IMR-90 (cell line): ENCODE data around the gene FGF19. TPM values are rescaled to one million over a fixed set of nuclear protein-coding genes. Genes with fewer than 3 reads are reported as not detected.
A peak's percentile ranks its signal among the peaks of the same experiment; 100 is the strongest.

Experiments
- ATAC-seq: fragments of 200-7000 bp; cut with Tn5 transposase; 2 replicates; pipeline ENCODE4 v1.9.1; 2020; ENCODE audit warnings: low read depth, mild to moderate bottlenecking, moderate library complexity
- BruUV-seq: library from RNA; stranded (reverse); fragments of 400-500 nt; replicated peaks from 2 replicates; lab custom pipeline; 2021; lab: Mats Ljungman, UMichigan
- CTCF ChIA-PET: fragments of 300-600 bp; formaldehyde crosslinking; extraction: SDS; loops from one replicate; lab custom pipeline; 2021; ENCODE audit warnings: antibody characterized with exemption; lab: Yijun Ruan, JAX
- POLR2A ChIA-PET: fragments of 300-600 bp; sonication (Branson Sonifier 250); formaldehyde crosslinking; loops from one replicate; lab custom pipeline; 2022; ENCODE audit warnings: antibody characterized with exemption; ENCODE audit not compliant: unreplicated experiment; lab: Charles Lee
- DNase-seq: peaks from one replicate; pipeline ENCODE4 v3.0.0; 2013
- H2AFZ ChIP-seq: replicated peaks from 2 replicates; pipeline ENCODE3; 2013; ENCODE audit warnings: low read length, mild to moderate bottlenecking; ENCODE audit not compliant: poor library complexity
- H2AK5ac ChIP-seq: 2 replicates; pipeline ENCODE4 v1.6.1; 2013; ENCODE audit warnings: low read depth, low read length, inconsistent platforms
- H2AK9ac ChIP-seq: replicated peaks from 2 replicates; pipeline ENCODE3; 2013; ENCODE audit warnings: mild to moderate bottlenecking, low read depth, low read length, moderate library complexity; ENCODE audit not compliant: poor library complexity
- H2BK120ac ChIP-seq: 2 replicates; pipeline ENCODE4 v1.6.1; 2013; ENCODE audit warnings: low read depth, low read length, inconsistent platforms
- H2BK15ac ChIP-seq: 3 replicates; pipeline ENCODE4 v1.6.1; 2013; ENCODE audit warnings: low read depth, low read length, inconsistent platforms
- H2BK20ac ChIP-seq: 2 replicates; pipeline ENCODE4 v1.6.1; 2013; ENCODE audit warnings: low read depth, mild to moderate bottlenecking, inconsistent platforms, low read length, moderate library complexity
- H2BK5ac ChIP-seq: 2 replicates; pipeline ENCODE4 v1.6.1; 2013; ENCODE audit warnings: mild to moderate bottlenecking, low read depth, low read length, inconsistent platforms; ENCODE audit not compliant: poor library complexity, severe bottlenecking
- H3K14ac ChIP-seq: replicated peaks from 2 replicates; pipeline ENCODE4 v1.6.1; 2013; ENCODE audit warnings: low read depth, low read length, inconsistent platforms
- H3K18ac ChIP-seq: 2 replicates; pipeline ENCODE4 v1.6.1; 2013; ENCODE audit warnings: low read depth, low read length, control low read depth
- H3K23ac ChIP-seq: 2 replicates; pipeline ENCODE4 v1.6.1; 2013; ENCODE audit warnings: low read depth, low read length, inconsistent platforms
- H3K27ac ChIP-seq: 2 replicates; pipeline ENCODE4 v1.5.1; 2013; ENCODE audit warnings: mild to moderate bottlenecking, control low read depth, low read length; ENCODE audit not compliant: insufficient read depth
- H3K27me3 ChIP-seq: 2 replicates; pipeline ENCODE4 v1.6.1; 2013; ENCODE audit warnings: low read length; ENCODE audit not compliant: control insufficient read depth, insufficient read depth
- H3K36me3 ChIP-seq: 2 replicates; pipeline ENCODE4 v1.6.1; 2013; ENCODE audit warnings: low read length, mixed read lengths; ENCODE audit not compliant: control insufficient read depth, insufficient read depth
- H3K4ac ChIP-seq: 2 replicates; pipeline ENCODE4 v1.6.1; 2013; ENCODE audit warnings: low read depth, low read length, inconsistent platforms
- H3K4me1 ChIP-seq: 2 replicates; pipeline ENCODE4 v1.6.1; 2013; ENCODE audit warnings: low read length, mixed read lengths; ENCODE audit not compliant: control insufficient read depth, insufficient read depth
- H3K4me2 ChIP-seq: 2 replicates; pipeline ENCODE4 v1.6.1; 2013; ENCODE audit warnings: low read depth, mild to moderate bottlenecking, control low read depth, low read length, moderate library complexity
- H3K4me3 ChIP-seq: 2 replicates; pipeline ENCODE4 v1.5.1; 2013; ENCODE audit warnings: low read depth, mild to moderate bottlenecking, control low read depth, low read length, moderate library complexity; ENCODE audit not compliant: insufficient read depth
- H3K56ac ChIP-seq: 2 replicates; pipeline ENCODE4 v1.6.1; 2013; ENCODE audit warnings: low read length, inconsistent platforms; ENCODE audit not compliant: insufficient read depth; ENCODE audit errors: extremely low read depth
- H3K79me1 ChIP-seq, 2 experiments: 2 replicates each; pipeline ENCODE4 v1.6.1; 2013; ENCODE audit warnings: low read length in 2 of 2, inconsistent platforms in 1 of 2, low read depth in 1 of 2
- H3K9ac ChIP-seq: 2 replicates; pipeline ENCODE4 v1.6.1; 2013; ENCODE audit warnings: low read depth, low read length, control low read depth
- H3K9me1 ChIP-seq: 2 replicates; pipeline ENCODE4 v1.6.1; 2013; ENCODE audit warnings: low read length, inconsistent platforms; ENCODE audit not compliant: insufficient read depth
- H3K9me3 ChIP-seq: 2 replicates; pipeline ENCODE4 v1.6.1; 2013; ENCODE audit warnings: low read length; ENCODE audit not compliant: control insufficient read depth, insufficient read depth
- H4K20me1 ChIP-seq: 2 replicates; pipeline ENCODE4 v1.6.1; 2013; ENCODE audit warnings: low read length, inconsistent platforms; ENCODE audit not compliant: insufficient read depth
- H4K5ac ChIP-seq: 2 replicates; pipeline ENCODE4 v1.6.1; 2013; ENCODE audit warnings: mild to moderate bottlenecking, low read depth, low read length, control low read depth
- H4K8ac ChIP-seq, 2 experiments: 2 replicates each; pipeline ENCODE4 v1.6.1; 2013; ENCODE audit warnings: low read depth in 2 of 2, low read length in 2 of 2, control low read depth in 1 of 2, inconsistent platforms in 1 of 2
- H4K91ac ChIP-seq: 2 replicates; pipeline ENCODE4 v1.6.1; 2013; ENCODE audit warnings: low read depth, low read length, inconsistent platforms; ENCODE audit not compliant: insufficient read depth
- BHLHE40 ChIP-seq: fragments of 150-350 bp; IDR thresholded peaks from 2 replicates; pipeline ENCODE4 v1.6.1; 2016; ENCODE audit warnings: mild to moderate bottlenecking, low read depth, low read length
- CEBPB ChIP-seq: IDR thresholded peaks from 2 replicates; pipeline ENCODE4 v1.6.1; 2012; ENCODE audit warnings: low read depth, low read length, improper control_type of control experiment
- CHD1 ChIP-seq: IDR thresholded peaks from 2 replicates; pipeline ENCODE4 v1.6.1; 2012; ENCODE audit warnings: low read depth, low read length, improper control_type of control experiment
- CTCF ChIP-seq: conservative IDR thresholded peaks from 2 replicates; pipeline ENCODE4 v1.5.1; 2012; ENCODE audit warnings: mild to moderate bottlenecking, low read depth, low read length, improper control_type of control experiment
- POLR2A ChIP-seq: IDR thresholded peaks from 2 replicates; pipeline ENCODE4 v1.6.1; 2012; ENCODE audit warnings: mild to moderate bottlenecking, low read depth, low read length
- RAD21 ChIP-seq: IDR thresholded peaks from 2 replicates; pipeline ENCODE4 v1.6.1; 2012; ENCODE audit warnings: low read length, improper control_type of control experiment
- RCOR1 ChIP-seq: IDR thresholded peaks from 2 replicates; pipeline ENCODE4 v1.6.1; 2012; ENCODE audit warnings: mild to moderate bottlenecking, low read length, improper control_type of control experiment; ENCODE audit not compliant: insufficient replicate concordance
- SMC3 ChIP-seq: fragments of 150-350 bp; IDR thresholded peaks from 2 replicates; pipeline ENCODE4 v1.6.1; 2016; ENCODE audit warnings: low read depth, mild to moderate bottlenecking, antibody characterized with exemption, low read length, moderate library complexity
- USF2 ChIP-seq: fragments of 150-350 bp; IDR thresholded peaks from 2 replicates; pipeline ENCODE4 v1.6.1; 2017; ENCODE audit warnings: mild to moderate bottlenecking, antibody characterized with exemption, low read length, low read depth
- WGBS, 2 experiments: methylation state at CpG; one replicate each; pipeline versions ENCODE4 v1.1.5 to v1.1.7; 2013; ENCODE audit warnings: missing lambda C conversion rate in 2 of 2; ENCODE audit not compliant: insufficient read length in 1 of 2; ENCODE audit errors: extremely low coverage in 2 of 2; 5-methylcytosine and 5-hydroxymethylcytosine counted together
- dilution Hi-C: fragments of 300-500 bp; cut with HindIII; formaldehyde crosslinking; loops from one replicate; pipeline ENCODE4 v1.14.3; 2018; ENCODE audit warnings: low sequenced_read_pairs; ENCODE audit not compliant: unreplicated experiment
- in situ Hi-C: fragments of 300-500 bp; cut with MboI; formaldehyde crosslinking; loops from 3 replicates; pipeline ENCODE4 v1.14.3; 2019; ENCODE audit warnings: low sequenced_read_pairs, inconsistent platforms, mixed read lengths
- intact Hi-C: fragments of 100-400 bp; cut with micrococcal nuclease; formaldehyde crosslinking; loops from 2 replicates; pipeline ENCODE4 v1.10.0; 2022
- polyA plus RNA-seq, 3 experiments: library from polyadenylated mRNA; depleted of rRNA; stranded (reverse); fragments of >200 nt; gene quantifications; 2 replicates each; pipeline ENCODE4 v1.2.3, GENCODE V29; 2012; ENCODE audit warnings: low replicate concordance in 1 of 3
- total RNA-seq: library from RNA; depleted of rRNA; stranded (reverse); fragments of >200 nt; gene quantifications from 2 replicates; pipeline ENCODE4 v1.2.3, GENCODE V29; 2012

The FGF19 gene
- total and polyA plus RNA-seq, 2 of the 4 experiments (the other 2 are of a cell fraction) = not detected

- no TSS peak for BruUV-seq
- no peak overlapping the region for H3K27ac ChIP-seq
- dilution Hi-C loops (no loop called here), intact Hi-C loops (loop anchor here (1.0 to 5.0 kb wide), 3 partner anchors 88 to 492 kb away; no protein-coding TSS in a partner anchor), in situ Hi-C loops (loop anchor here (10.0 kb wide), 1 partner anchor 100 kb away; no protein-coding TSS in a partner anchor)
- no peak overlapping the region for H2BK120ac ChIP-seq
- no peak overlapping the region for H2BK20ac ChIP-seq
- no peaks in the 10 kb centered on the region for H3K9me3 ChIP-seq
- no peak overlapping the region for H2BK15ac ChIP-seq
- H3K4ac ChIP-seq = no peak overlapping the region
- no peak overlapping the region for H4K91ac ChIP-seq
- peaks cover 68% of the 10 kb centered on the region for H3K27me3 ChIP-seq
- WGBS, 2 experiments = 4% methylated on average over 23 of the region's 63 CpGs; no CpG with 5 or more reads in 1 of the 2 experiments
- H2AK9ac ChIP-seq = no peak overlapping the region
- no peaks in the 10 kb centered on the region for H3K36me3 ChIP-seq
- ATAC-seq (peak; percentile 64), DNase-seq (no peak)
- no peak overlapping the region for H4K8ac ChIP-seq
- H3K18ac ChIP-seq = no peak overlapping the region
- no peaks in the 10 kb centered on the region for H4K20me1 ChIP-seq
- no peak overlapping the region for H2AK5ac ChIP-seq
- no peak overlapping the region for H3K4me3 ChIP-seq
- POLR2A ChIA-PET = no interaction called here
- no peak overlapping the region for H3K9ac ChIP-seq
- H2AFZ ChIP-seq = peak overlapping the region; percentile 38
- no peaks in the 10 kb centered on the region for H3K79me1 ChIP-seq
- no peak overlapping the region for H3K23ac ChIP-seq
- no peak overlapping the region for H3K56ac ChIP-seq
- no peak overlapping the region for H4K5ac ChIP-seq
- H2BK5ac ChIP-seq = no peak overlapping the region
- no peaks in the 10 kb centered on the region for H3K9me1 ChIP-seq
- CTCF ChIA-PET = no interaction called here
- no peak overlapping the region for H3K14ac ChIP-seq
- peaks cover 2% of the 10 kb centered on the region for H3K4me1 ChIP-seq
- peak overlapping the region; percentile 46; the same call in 1 of the 2 replicates for H3K4me2 ChIP-seq
- TF ChIP-seq SMC3 = peak; percentile 33
- TF ChIP-seq CTCF = peak; percentile 61
- TF ChIP-seq RAD21 = peak; percentile 69
- no peak for TF ChIP-seq CEBPB
- no peak for TF ChIP-seq RCOR1
- TF ChIP-seq CHD1 = no peak
- no peak for TF ChIP-seq POLR2A
- no peak for TF ChIP-seq USF2
- TF ChIP-seq BHLHE40 = no peak
These were observed 859 bp upstream of the FGF19 start for GRCh38 chr11:69704508-69705253.
